HepG2 (cell line): Measurements from ENCODE around the gene HECTD2. TPM values are rescaled to one million over a fixed set of nuclear protein-coding genes. Genes with fewer than 3 reads are reported as not detected.
A peak's percentile ranks its signal among the peaks of the same experiment; 100 is the strongest.

Source experiments
- ATF7 ChIP-seq, 2 experiments: fragments of 450-650 bp in 1 of 2; sonication (generic) in 1 of 2; formaldehyde crosslinking in 1 of 2; IDR thresholded peaks; 2 replicates each; pipeline versions ENCODE4 v1.4.0 to v1.6.1; 2016 to 2020; ENCODE audit warnings: antibody characterized with exemption in 1 of 2, mild to moderate bottlenecking in 1 of 2, missing genetic modification reagents in 1 of 2
- BORCS8-MEF2B ChIP-seq: sonication (generic); formaldehyde crosslinking; IDR thresholded peaks from 2 replicates; pipeline ENCODE4 v1.8.0; 2022; ENCODE audit warnings: mild to moderate bottlenecking, missing genetic modification reagents
- CBX1 ChIP-seq: IDR thresholded peaks from one replicate; pipeline ENCODE4 v1.6.1; 2016; ENCODE audit warnings: antibody characterized with exemption, low read depth
- GLMP ChIP-seq: sonication (generic); formaldehyde crosslinking; IDR thresholded peaks from 2 replicates; pipeline ENCODE4 v1.9.0; 2021; ENCODE audit warnings: missing genetic modification reagents, mild to moderate bottlenecking, borderline replicate concordance
- HNRNPUL1 ChIP-seq: fragments of 200-400 bp; formaldehyde crosslinking; IDR thresholded peaks from 2 replicates; pipeline ENCODE4 v1.6.1; 2017; ENCODE audit warnings: low read depth, mild to moderate bottlenecking, low read length, moderate library complexity
- JDP2 ChIP-seq: sonication (generic); formaldehyde crosslinking; IDR thresholded peaks from 2 replicates; pipeline ENCODE4 v1.8.1; 2022; ENCODE audit warnings: missing genetic modification reagents, borderline replicate concordance
- KDM5B ChIP-seq: sonication (generic); formaldehyde crosslinking; IDR thresholded peaks from 2 replicates; pipeline ENCODE4 v1.4.0; 2020; ENCODE audit warnings: missing genetic modification reagents, mild to moderate bottlenecking, borderline replicate concordance
- MED13 ChIP-seq: sonication (generic); formaldehyde crosslinking; IDR thresholded peaks from 2 replicates; pipeline ENCODE4 v1.5.0; 2020; ENCODE audit warnings: missing genetic modification reagents
- MYC ChIP-seq: sonication (generic); formaldehyde crosslinking; IDR thresholded peaks from 2 replicates; pipeline ENCODE4 v1.9.0; 2021; ENCODE audit warnings: missing genetic modification reagents, borderline replicate concordance
- MYNN ChIP-seq: sonication (generic); formaldehyde crosslinking; IDR thresholded peaks from 2 replicates; pipeline ENCODE4 v1.4.0; 2020; ENCODE audit warnings: mild to moderate bottlenecking, low read depth, missing genetic modification reagents
- NCOR1 ChIP-seq: fragments of 200-600 bp; sonication (generic); IDR thresholded peaks from 2 replicates; pipeline ENCODE4 v1.7.0; 2017; ENCODE audit warnings: antibody characterized with exemption, low read length, borderline replicate concordance
- PHF20 ChIP-seq: sonication (generic); formaldehyde crosslinking; IDR thresholded peaks from 2 replicates; pipeline ENCODE4 v1.5.0; 2020; ENCODE audit warnings: mild to moderate bottlenecking, missing genetic modification reagents
- RAD51 ChIP-seq: fragments of 450-650 bp; IDR thresholded peaks from 2 replicates; pipeline ENCODE4 v1.6.1; 2016; ENCODE audit warnings: borderline replicate concordance
- REL ChIP-seq: sonication (generic); formaldehyde crosslinking; conservative IDR thresholded peaks from 2 replicates; pipeline ENCODE4 v1.8.0; 2022; ENCODE audit warnings: mild to moderate bottlenecking, missing genetic modification reagents, moderate library complexity
- SALL2 ChIP-seq: sonication (generic); formaldehyde crosslinking; IDR thresholded peaks from 2 replicates; pipeline ENCODE4 v1.8.1; 2023; ENCODE audit warnings: mild to moderate bottlenecking, missing genetic modification reagents, inconsistent platforms
- SATB2 ChIP-seq: sonication (generic); formaldehyde crosslinking; IDR thresholded peaks from 2 replicates; pipeline ENCODE4 v1.5.0; 2020; ENCODE audit warnings: missing genetic modification reagents
- SMYD3 ChIP-seq: sonication (generic); formaldehyde crosslinking; IDR thresholded peaks from 2 replicates; pipeline ENCODE4 v1.8.1; 2023; ENCODE audit warnings: mild to moderate bottlenecking, missing genetic modification reagents
- TEAD3 ChIP-seq: optimal IDR thresholded peaks from 2 replicates; pipeline ENCODE3; 2016; ENCODE audit warnings: borderline replicate concordance
- THAP11 ChIP-seq: IDR thresholded peaks from 2 replicates; pipeline ENCODE4 v1.6.1; 2016; ENCODE audit warnings: missing biosample characterization, missing genetic modification reagents
- YEATS2 ChIP-seq: sonication (generic); formaldehyde crosslinking; IDR thresholded peaks from 2 replicates; pipeline ENCODE4 v1.4.0; 2020; ENCODE audit warnings: missing genetic modification reagents, borderline replicate concordance
- ZKSCAN8 ChIP-seq: IDR thresholded peaks from 2 replicates; pipeline ENCODE4 v1.6.1; 2016; ENCODE audit warnings: borderline replicate concordance, missing genetic modification reagents, missing compliant biosample characterization
- ZNF101 ChIP-seq: sonication (generic); formaldehyde crosslinking; IDR thresholded peaks from 2 replicates; pipeline ENCODE4 v1.4.0; 2020; ENCODE audit warnings: mild to moderate bottlenecking, low read depth, missing genetic modification reagents, borderline replicate concordance
- ZNF230 ChIP-seq: sonication (generic); formaldehyde crosslinking; IDR thresholded peaks from 2 replicates; pipeline ENCODE4 v1.4.0; 2020; ENCODE audit warnings: mild to moderate bottlenecking, missing genetic modification reagents
- ZNF232 ChIP-seq: sonication (generic); formaldehyde crosslinking; IDR thresholded peaks from 2 replicates; pipeline ENCODE4 v1.4.0; 2020; ENCODE audit warnings: missing genetic modification reagents, borderline replicate concordance
- ZNF7 ChIP-seq: IDR thresholded peaks from 2 replicates; pipeline ENCODE4 v1.6.1; 2016; ENCODE audit warnings: missing biosample characterization, missing genetic modification reagents
- polyA plus RNA-seq, 8 experiments: library from polyadenylated mRNA; depleted of rRNA in 3 of 8; stranded (reverse) in 7 of 8; unstranded in 1 of 8; fragments of >200 nt; fragmentation: Illumina TruSeq in 4 of 8; extraction: Trizol in 4 of 8; gene quantifications; 2 replicates each; pipeline versions ENCODE4 v1.2.1 to v1.2.3, GENCODE V29; 2011 to 2016; ENCODE audit warnings: low read depth in 4 of 8, missing spikeins in 1 of 8, mixed read lengths in 1 of 8; ENCODE audit not compliant: insufficient read depth in 1 of 8
- total RNA-seq, 5 experiments: library from RNA; depleted of rRNA; stranded (reverse); fragments of >200 nt; fragmentation: Illumina TruSeq; extraction: Trizol; gene quantifications; 2 replicates each; pipeline ENCODE4 v1.2.3, GENCODE V29; 2016; ENCODE audit warnings: low read depth in 1 of 5
- TF ChIP-seq, protein P1 (sequence below): sonication (generic); formaldehyde crosslinking; IDR thresholded peaks from 2 replicates; pipeline ENCODE4 v1.8.1; 2023; ENCODE audit warnings: mild to moderate bottlenecking, inconsistent platforms, moderate library complexity, missing genetic modification reagents, borderline replicate concordance
- TF ChIP-seq, protein P2 (sequence below): sonication (generic); formaldehyde crosslinking; conservative IDR thresholded peaks from 2 replicates; pipeline ENCODE4 v1.8.0; 2022; ENCODE audit warnings: mild to moderate bottlenecking, moderate library complexity, missing genetic modification reagents

Gene HECTD2
- total and polyA plus RNA-seq, 2 of the 13 experiments (the other 11 are each of a cell fraction or from before 2014, with no cell fraction given): 3.2 to 5.2 TPM

DNA sequence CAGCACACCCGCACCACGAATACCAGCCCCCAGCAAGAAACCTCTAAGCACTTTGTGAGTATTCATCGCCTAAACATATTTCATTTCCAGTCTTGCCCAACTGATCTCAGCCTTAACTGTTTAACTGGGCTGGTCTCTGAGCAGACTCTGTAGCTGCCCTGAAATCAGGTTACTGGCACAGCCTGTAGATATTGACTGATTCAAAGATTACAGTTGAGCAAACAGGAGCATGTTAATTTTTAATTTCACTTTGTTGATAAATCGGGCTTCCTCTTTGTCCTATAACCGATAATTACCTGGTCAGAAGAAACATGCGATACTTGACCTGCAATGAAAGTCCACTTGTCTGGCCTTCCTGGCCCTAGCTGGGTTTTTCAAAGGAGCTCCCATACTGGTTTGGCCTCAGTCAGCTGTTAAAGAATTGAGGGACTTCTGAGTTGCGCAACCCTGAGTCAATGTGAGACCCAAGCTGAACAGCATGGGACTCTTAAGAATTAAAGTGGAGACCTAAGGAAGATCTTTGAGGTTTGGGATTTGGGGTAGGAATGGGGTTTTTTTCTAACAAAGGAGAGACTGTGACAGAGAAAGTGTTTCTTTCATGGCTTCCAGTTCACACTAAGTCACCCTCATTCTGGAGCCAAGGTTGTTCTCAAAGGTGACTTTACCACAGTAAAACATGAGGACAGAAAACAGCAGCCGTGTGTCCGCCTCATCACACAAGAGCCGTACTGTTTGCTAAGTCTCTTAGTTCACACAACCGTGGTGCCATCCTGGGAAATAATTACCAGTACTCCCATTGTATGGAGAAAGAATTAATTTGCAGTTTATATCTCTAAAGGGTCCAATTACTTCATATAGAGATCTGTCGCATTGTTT is 146.8 kb downstream of the HECTD2 start (continued):
- no peak for TF ChIP-seq KDM5B (CRISPR knock-in tag)
- peak; percentile 30; the same call in 1 of the 2 replicates for TF ChIP-seq YEATS2 (CRISPR knock-in tag)
- TF ChIP-seq MYC: peak; percentile 43; the same call in 1 of the 2 replicates
- no peak for TF ChIP-seq ZNF230 (CRISPR knock-in tag)
- TF ChIP-seq ZNF7 (CRISPR knock-in tag): no peak
- TF ChIP-seq HNRNPUL1: 0 out of 2 replicates have a peak, but pooled peaks have one; percentile 51
- no peak for TF ChIP-seq ZNF101 (CRISPR knock-in tag)
- TF ChIP-seq, protein P1, sequence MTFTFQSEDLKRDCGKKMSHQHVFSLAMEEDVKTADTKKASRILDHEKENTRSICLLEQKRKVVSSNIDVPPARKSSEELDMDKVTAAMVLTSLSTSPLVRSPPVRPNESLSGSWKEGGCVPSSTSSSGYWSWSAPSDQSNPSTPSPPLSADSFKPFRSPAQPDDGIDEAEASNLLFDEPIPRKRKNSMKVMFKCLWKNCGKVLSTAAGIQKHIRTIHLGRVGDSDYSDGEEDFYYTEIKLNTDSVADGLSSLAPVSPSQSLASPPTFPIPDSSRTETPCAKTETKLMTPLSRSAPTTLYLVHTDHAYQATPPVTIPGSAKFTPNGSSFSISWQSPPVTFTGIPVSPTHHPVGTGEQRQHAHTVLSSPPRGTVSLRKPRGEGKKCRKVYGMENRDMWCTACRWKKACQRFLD (CRISPR knock-in tag): no peak
- no peak for TF ChIP-seq ATF7 (IDR thresholded peaks at IDR 0.05)
- no peak for TF ChIP-seq ATF7 (CRISPR knock-in tag; IDR thresholded peaks at IDR 0.05)
- no peak for TF ChIP-seq CBX1
- no peak for TF ChIP-seq JDP2
- no peak for TF ChIP-seq MYNN (CRISPR knock-in tag)
- 0 out of 2 replicates have a peak, but pooled peaks have one; percentile 67 for TF ChIP-seq SALL2 (CRISPR knock-in tag)
- TF ChIP-seq SATB2 (CRISPR knock-in tag): no peak
- TF ChIP-seq BORCS8-MEF2B (CRISPR knock-in tag): no peak
- TF ChIP-seq MED13: peak; percentile 69; the same call in 1 of the 2 replicates
- TF ChIP-seq RAD51: no peak
- TF ChIP-seq, protein P2, sequence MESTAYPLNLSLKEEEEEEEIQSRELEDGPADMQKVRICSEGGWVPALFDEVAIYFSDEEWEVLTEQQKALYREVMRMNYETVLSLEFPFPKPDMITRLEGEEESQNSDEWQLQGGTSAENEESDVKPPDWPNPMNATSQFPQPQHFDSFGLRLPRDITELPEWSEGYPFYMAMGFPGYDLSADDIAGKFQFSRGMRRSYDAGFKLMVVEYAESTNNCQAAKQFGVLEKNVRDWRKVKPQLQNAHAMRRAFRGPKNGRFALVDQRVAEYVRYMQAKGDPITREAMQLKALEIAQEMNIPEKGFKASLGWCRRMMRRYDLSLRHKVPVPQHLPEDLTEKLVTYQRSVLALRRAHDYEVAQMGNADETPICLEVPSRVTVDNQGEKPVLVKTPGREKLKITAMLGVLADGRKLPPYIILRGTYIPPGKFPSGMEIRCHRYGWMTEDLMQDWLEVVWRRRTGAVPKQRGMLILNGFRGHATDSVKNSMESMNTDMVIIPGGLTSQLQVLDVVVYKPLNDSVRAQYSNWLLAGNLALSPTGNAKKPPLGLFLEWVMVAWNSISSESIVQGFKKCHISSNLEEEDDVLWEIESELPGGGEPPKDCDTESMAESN (CRISPR knock-in tag): no peak; the same call in 1 of the 2 replicates
- peak; percentile 69; the same call in 1 of the 2 replicates for TF ChIP-seq SMYD3 (CRISPR knock-in tag)
- TF ChIP-seq ZNF232 (CRISPR knock-in tag): peak; percentile 75; the same call in 1 of the 2 replicates
- TF ChIP-seq REL (CRISPR knock-in tag): no peak
- TF ChIP-seq THAP11: peak; percentile 47; the same call in 1 of the 2 replicates
- no peak for TF ChIP-seq GLMP (CRISPR knock-in tag)
- no peak; the same call in 1 of the 2 replicates for TF ChIP-seq ZKSCAN8 (CRISPR knock-in tag)
- TF ChIP-seq PHF20 (CRISPR knock-in tag): no peak
- no peak for TF ChIP-seq TEAD3 (CRISPR knock-in tag)
- peak; percentile 94 for TF ChIP-seq NCOR1
